ENCODE results near the gene HNRNPA0.

DNA sequence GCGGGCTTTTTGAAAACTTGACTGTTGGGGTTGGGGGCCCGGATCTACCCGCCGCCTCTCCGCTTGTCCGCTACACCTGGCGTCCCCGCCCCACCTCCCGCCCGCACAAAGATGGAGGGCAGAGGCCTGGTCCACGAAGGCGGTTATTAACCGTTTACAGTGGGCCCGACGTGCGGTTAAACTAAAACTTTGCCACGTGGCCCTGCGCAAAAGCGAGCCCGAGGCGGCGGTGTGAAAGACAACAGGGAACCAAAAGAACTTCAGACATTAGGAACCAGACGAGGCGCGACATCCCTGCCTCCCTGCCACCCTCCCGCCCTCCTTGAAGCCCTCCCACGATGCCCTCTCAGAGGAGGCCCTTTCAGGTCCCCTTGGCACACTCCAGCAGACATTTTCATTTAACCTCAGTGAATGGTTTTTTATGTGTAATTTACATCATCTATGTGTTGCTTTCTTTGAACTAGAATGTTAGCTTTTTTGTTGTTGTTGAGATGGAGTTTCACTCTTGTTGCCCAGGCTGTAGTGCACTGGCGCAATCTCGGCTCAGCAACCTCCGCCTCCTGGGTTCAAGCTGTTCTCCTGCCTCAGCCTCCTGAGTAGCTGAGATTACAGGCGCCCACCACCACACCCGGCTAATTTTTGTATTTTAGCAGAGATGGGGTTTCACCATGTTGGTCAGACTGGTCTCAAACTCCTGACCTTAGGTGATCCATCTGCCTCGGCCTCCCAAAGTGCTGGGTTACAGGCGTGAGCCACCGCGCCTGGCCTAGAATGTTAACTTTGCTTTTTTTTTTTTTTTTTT, 999 bp upstream of the HNRNPA0 start:
- TF ChIP-seq, protein P1, sequence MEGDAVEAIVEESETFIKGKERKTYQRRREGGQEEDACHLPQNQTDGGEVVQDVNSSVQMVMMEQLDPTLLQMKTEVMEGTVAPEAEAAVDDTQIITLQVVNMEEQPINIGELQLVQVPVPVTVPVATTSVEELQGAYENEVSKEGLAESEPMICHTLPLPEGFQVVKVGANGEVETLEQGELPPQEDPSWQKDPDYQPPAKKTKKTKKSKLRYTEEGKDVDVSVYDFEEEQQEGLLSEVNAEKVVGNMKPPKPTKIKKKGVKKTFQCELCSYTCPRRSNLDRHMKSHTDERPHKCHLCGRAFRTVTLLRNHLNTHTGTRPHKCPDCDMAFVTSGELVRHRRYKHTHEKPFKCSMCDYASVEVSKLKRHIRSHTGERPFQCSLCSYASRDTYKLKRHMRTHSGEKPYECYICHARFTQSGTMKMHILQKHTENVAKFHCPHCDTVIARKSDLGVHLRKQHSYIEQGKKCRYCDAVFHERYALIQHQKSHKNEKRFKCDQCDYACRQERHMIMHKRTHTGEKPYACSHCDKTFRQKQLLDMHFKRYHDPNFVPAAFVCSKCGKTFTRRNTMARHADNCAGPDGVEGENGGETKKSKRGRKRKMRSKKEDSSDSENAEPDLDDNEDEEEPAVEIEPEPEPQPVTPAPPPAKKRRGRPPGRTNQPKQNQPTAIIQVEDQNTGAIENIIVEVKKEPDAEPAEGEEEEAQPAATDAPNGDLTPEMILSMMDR (IDR thresholded peaks at IDR 0.05): no peak
- TF ChIP-seq, protein P2, sequence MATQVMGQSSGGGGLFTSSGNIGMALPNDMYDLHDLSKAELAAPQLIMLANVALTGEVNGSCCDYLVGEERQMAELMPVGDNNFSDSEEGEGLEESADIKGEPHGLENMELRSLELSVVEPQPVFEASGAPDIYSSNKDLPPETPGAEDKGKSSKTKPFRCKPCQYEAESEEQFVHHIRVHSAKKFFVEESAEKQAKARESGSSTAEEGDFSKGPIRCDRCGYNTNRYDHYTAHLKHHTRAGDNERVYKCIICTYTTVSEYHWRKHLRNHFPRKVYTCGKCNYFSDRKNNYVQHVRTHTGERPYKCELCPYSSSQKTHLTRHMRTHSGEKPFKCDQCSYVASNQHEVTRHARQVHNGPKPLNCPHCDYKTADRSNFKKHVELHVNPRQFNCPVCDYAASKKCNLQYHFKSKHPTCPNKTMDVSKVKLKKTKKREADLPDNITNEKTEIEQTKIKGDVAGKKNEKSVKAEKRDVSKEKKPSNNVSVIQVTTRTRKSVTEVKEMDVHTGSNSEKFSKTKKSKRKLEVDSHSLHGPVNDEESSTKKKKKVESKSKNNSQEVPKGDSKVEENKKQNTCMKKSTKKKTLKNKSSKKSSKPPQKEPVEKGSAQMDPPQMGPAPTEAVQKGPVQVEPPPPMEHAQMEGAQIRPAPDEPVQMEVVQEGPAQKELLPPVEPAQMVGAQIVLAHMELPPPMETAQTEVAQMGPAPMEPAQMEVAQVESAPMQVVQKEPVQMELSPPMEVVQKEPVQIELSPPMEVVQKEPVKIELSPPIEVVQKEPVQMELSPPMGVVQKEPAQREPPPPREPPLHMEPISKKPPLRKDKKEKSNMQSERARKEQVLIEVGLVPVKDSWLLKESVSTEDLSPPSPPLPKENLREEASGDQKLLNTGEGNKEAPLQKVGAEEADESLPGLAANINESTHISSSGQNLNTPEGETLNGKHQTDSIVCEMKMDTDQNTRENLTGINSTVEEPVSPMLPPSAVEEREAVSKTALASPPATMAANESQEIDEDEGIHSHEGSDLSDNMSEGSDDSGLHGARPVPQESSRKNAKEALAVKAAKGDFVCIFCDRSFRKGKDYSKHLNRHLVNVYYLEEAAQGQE (IDR thresholded peaks at IDR 0.05; ENCODE audit: insufficient read depth in 1 of 2, low read depth in 2 of 2, low read length in 1 of 2): no peak
- TF ChIP-seq POLR2AphosphoS5 (IDR thresholded peaks at IDR 0.05; ENCODE audit: low read depth, low read length) (no peak), SIN3A (IDR thresholded peaks at IDR 0.05; ENCODE audit: borderline replicate concordance, insufficient read depth, low read depth, low read length) (no peak), TCF7L2 (IDR thresholded peaks at IDR 0.05; ENCODE audit: low read depth, low read length) (no peak)

Measured in Panc1 (cell line).